Psoas muscle (tissue), 8 donors: ENCODE measurements around the gene NFIB. TPM values are rescaled to one million over a fixed set of nuclear protein-coding genes. Genes with fewer than 3 reads are reported as not detected.

Experiments used
- ATAC-seq, 4 donors: fragments of 200-7000 bp; cut with Tn5 transposase; one replicate each; pipeline ENCODE4 v1.9.1; 2020; ENCODE audit warnings: moderate library complexity in 3 of 4, mild to moderate bottlenecking in 2 of 4
- DNase-seq, 2 donors: peaks; one replicate each; pipeline ENCODE4 v3.0.0-alpha.2; 2020
- H3K27ac ChIP-seq: fragments of 200-600 bp; one replicate; pipeline ENCODE4 v1.8.0; 2022
- H3K27me3 ChIP-seq, 3 donors: fragments of 200-600 bp in 1 of 3; one replicate each; pipeline versions ENCODE4 v1.6.1 to v1.8.0; 2013 to 2022; ENCODE audit warnings: low read length in 2 of 3, mild to moderate bottlenecking in 2 of 3, moderate library complexity in 1 of 3; ENCODE audit not compliant: insufficient read depth in 3 of 3
- H3K36me3 ChIP-seq, 2 donors: fragments of 200-600 bp in 1 of 2; one replicate each; pipeline versions ENCODE4 v1.6.1 to v1.8.0; 2013 to 2022; ENCODE audit warnings: low read depth in 1 of 2, mild to moderate bottlenecking in 1 of 2, moderate library complexity in 1 of 2; ENCODE audit not compliant: insufficient read depth in 1 of 2
- H3K4me1 ChIP-seq: fragments of 200-600 bp; one replicate; pipeline ENCODE4 v1.8.0; 2022
- H3K4me3 ChIP-seq: fragments of 200-600 bp; one replicate; pipeline ENCODE4 v1.8.0; 2022; ENCODE audit warnings: mild to moderate bottlenecking
- H3K9me3 ChIP-seq: fragments of 200-600 bp; one replicate; pipeline ENCODE4 v1.8.0; 2022
- CTCF ChIP-seq: fragments of 200-600 bp; IDR thresholded peaks from one replicate; pipeline ENCODE4 v1.8.0; 2022; ENCODE audit warnings: antibody characterized with exemption
- WGBS, 3 donors: extraction: QIAGEN DNeasy Blood & Tissue Kit; methylation state at CpG; one replicate each; pipeline versions ENCODE4 v1.1.6 to v1.1.7; 2013; 5-methylcytosine and 5-hydroxymethylcytosine counted together
- intact Hi-C, 2 donors: fragments of 100-400 bp; cut with DNase I; formaldehyde crosslinking; loops; one replicate each; pipeline versions ENCODE4 v1.11.0 to v1.14.2; 2022
- polyA plus RNA-seq, 3 donors: library from polyadenylated mRNA; stranded (reverse); fragments of 200-250 nt; gene quantifications; one replicate each; pipeline ENCODE4 v1.2.3, GENCODE V29; 2013
- total RNA-seq, 4 donors: library from RNA; stranded (reverse); fragmentation: NEBNext Ultra II Directional in 2 of 4; extraction: Animal tissue kit (Norgen Biotek cat#: 25700) in 2 of 4; gene quantifications; one replicate each; pipeline versions ENCODE4 v1.2.1 to v1.2.4, GENCODE V29; 2021 to 2023
- donor health status: healthy with polysubstance abuse.
- donor health status: DM: no; HTN: no; CAD: no; lungs with moderate emphysema.
- donor health status: Bipolar disorder and iron deficiency.
- donor health status: healthy.
- donor health status: DM: yes; HTN: yes; CAD: no.
- donor health status: DM: no; HTN: no; CAD: no.
- donor health status: DM: no; HTN: no; CAD: no.
- donor health status: DM: yes; HTN: yes; CAD: no.

Gene NFIB
- total and polyA plus RNA-seq, 7 donors = 5.8 to 65.1 (median 35.0) TPM

GRCh38 chr9:14344053-14344524 lies 30.1 kb upstream of the NFIB start:
- Histone ChIP-seq H3K4me3 (peak overlapping the region; percentile 58), H3K27ac (peak overlapping the region; percentile 83), H3K36me3 (no peaks in the 10 kb centered on the region), H3K4me1 (peaks cover 27% of the 10 kb centered on the region), H3K9me3 (no peaks in the 10 kb centered on the region), H3K27me3 (no peaks in the 10 kb centered on the region)
- peak; percentile 14 to 41 (median 28) for ATAC-seq
- 6 to 9% (median 7%) methylated on average over 6 of the region's 6 CpGs for WGBS, 3 donors
- TF ChIP-seq CTCF = no peak
- peak; percentile 42 to 75 for DNase-seq
- intact Hi-C loops = loop anchor here in 1 of 2 donors (10.0 kb wide), 1 partner anchor 319 kb away; no protein-coding TSS in a partner anchor

- H3K36me3 ChIP-seq = no peaks in the 10 kb centered on the region
- H3K9me3 ChIP-seq = no peaks in the 10 kb centered on the region
- no peak for TF ChIP-seq CTCF
- intact Hi-C loops = loop anchor here in 1 of 2 donors (10.0 kb wide), 1 partner anchor 319 kb away; no protein-coding TSS in a partner anchor
- WGBS, 3 donors = 31 to 39% (median 33%) methylated on average over 5 of the region's 5 CpGs
- H3K4me1 ChIP-seq = peaks cover 27% of the 10 kb centered on the region
- H3K27ac ChIP-seq = peak overlapping the region; percentile 83
- ATAC-seq = no peak
- H3K4me3 ChIP-seq = peak overlapping the region; percentile 58
- no peaks in the 10 kb centered on the region for H3K27me3 ChIP-seq
- no peak for DNase-seq
Measured at GRCh38 chr9:14343261-14344031, 29.5 kb upstream of the NFIB start.

- H3K27me3 ChIP-seq = no peaks in the 10 kb centered on the region
- intact Hi-C loops = loop anchor here in 1 of 2 donors (10.0 kb wide), 1 partner anchor 318 kb away; no protein-coding TSS in a partner anchor
- no peak overlapping the region for H3K27ac ChIP-seq
- H3K4me1 ChIP-seq = peaks cover 27% of the 10 kb centered on the region
- H3K36me3 ChIP-seq = no peaks in the 10 kb centered on the region
- H3K9me3 ChIP-seq = no peaks in the 10 kb centered on the region
- no peak for DNase-seq
- TF ChIP-seq CTCF = no peak
- WGBS, 3 donors = 80 to 89% (median 81%) methylated on average over 4 of the region's 4 CpGs
- H3K4me3 ChIP-seq = no peak overlapping the region
- no peak for ATAC-seq
Measured at GRCh38 chr9:14342736-14343135, 28.8 kb upstream of the NFIB start.

GRCh38 chr9:14341437-14342122 lies 27.6 kb upstream of the NFIB start:
- no peak overlapping the region for H3K27ac ChIP-seq

More at GRCh38 chr9:14341437-14342122, 27.6 kb upstream of the NFIB start:
- peaks cover 27% of the 10 kb centered on the region for H3K4me1 ChIP-seq
- no peaks in the 10 kb centered on the region for H3K27me3 ChIP-seq
- DNase-seq (no peak), ATAC-seq (no peak)
- H3K9me3 ChIP-seq = no peaks in the 10 kb centered on the region
- no peak for TF ChIP-seq CTCF
- no peaks in the 10 kb centered on the region for H3K36me3 ChIP-seq
- H3K4me3 ChIP-seq = no peak overlapping the region
- intact Hi-C loops = loop anchor here in 1 of 2 donors (10.0 kb wide), 1 partner anchor 317 kb away; no protein-coding TSS in a partner anchor
- WGBS, 3 donors = 58 to 70% (median 59%) methylated on average over 6 of the region's 6 CpGs
